ENCODE measurements around the gene CDH16. TPM values are rescaled to one million over a fixed set of nuclear protein-coding genes. Genes with fewer than 3 reads are reported as not detected.

CDH16 gene
- total RNA-seq, 4 donors from 2014 or later = not detected

DNA sequence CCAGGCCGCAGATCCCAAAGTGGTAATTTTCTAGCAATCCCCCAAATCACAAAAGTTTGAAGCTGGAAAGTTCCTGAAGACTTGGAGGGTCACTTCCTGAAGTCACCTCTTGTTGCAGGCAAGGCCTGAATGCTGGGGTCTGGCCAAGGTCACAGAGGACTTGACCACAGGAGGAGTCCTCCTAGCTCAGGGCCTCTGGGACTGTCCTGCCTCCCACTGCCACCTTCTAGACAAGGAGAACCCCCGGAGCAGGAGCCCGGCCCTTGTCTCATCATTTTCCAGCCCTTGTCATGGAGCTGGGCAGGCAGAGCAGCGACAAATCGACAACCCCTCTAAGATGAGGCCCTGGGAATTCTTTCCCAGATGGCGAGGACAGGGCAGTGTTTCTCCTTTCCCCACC, 330 bp downstream of the CDH16 start:
- H3K27me3 ChIP-seq = peaks cover 3% of the 10 kb centered on the region
- no peak overlapping the region for H3K27ac ChIP-seq
- no CpG with 5 or more reads among the region's 6 CpGs for WGBS, 2 donors (ENCODE audit: low coverage in 1 of 2)
- peaks cover 2 to 49% (median 13%) of the 10 kb centered on the region in 3 donors for H3K4me1 ChIP-seq
- no peak for ATAC-seq
- peaks cover 0 to 8% of the 10 kb centered on the region in 2 donors for H3K36me3 ChIP-seq
- TF ChIP-seq, protein P1, sequence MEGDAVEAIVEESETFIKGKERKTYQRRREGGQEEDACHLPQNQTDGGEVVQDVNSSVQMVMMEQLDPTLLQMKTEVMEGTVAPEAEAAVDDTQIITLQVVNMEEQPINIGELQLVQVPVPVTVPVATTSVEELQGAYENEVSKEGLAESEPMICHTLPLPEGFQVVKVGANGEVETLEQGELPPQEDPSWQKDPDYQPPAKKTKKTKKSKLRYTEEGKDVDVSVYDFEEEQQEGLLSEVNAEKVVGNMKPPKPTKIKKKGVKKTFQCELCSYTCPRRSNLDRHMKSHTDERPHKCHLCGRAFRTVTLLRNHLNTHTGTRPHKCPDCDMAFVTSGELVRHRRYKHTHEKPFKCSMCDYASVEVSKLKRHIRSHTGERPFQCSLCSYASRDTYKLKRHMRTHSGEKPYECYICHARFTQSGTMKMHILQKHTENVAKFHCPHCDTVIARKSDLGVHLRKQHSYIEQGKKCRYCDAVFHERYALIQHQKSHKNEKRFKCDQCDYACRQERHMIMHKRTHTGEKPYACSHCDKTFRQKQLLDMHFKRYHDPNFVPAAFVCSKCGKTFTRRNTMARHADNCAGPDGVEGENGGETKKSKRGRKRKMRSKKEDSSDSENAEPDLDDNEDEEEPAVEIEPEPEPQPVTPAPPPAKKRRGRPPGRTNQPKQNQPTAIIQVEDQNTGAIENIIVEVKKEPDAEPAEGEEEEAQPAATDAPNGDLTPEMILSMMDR (IDR thresholded peaks at IDR 0.05) = no peak
- TF ChIP-seq POLR2AphosphoS5 (IDR thresholded peaks at IDR 0.05) = no peak
- TF ChIP-seq POLR2A (IDR thresholded peaks at IDR 0.05) = no peak
- no peak for TF ChIP-seq EP300 (IDR thresholded peaks at IDR 0.05)
- no peak overlapping the region for H3K4me3 ChIP-seq
- no peaks in the 10 kb centered on the region for H3K9me3 ChIP-seq

DNA sequence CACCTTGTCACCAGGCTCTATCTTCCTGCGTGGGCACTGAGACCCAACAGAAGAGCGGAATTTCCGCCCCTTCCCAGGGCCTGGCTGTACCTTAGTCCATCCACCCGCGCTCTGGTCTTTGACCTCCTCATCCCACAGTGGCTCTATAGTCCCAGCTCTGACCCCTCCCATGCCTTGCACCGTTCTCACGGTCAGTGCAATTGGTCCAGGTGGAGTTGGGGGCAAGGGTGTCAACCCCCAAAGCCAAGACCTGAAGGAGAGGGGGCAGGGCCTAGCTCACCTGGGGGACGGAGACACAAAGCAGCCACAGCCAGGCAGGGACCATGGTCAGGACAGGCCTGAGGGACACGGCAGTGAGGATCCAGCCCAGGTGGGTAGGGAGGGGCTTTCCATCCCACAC, 944 bp downstream of the CDH16 start:
- TF ChIP-seq POLR2A (IDR thresholded peaks at IDR 0.05) = no peak
- TF ChIP-seq POLR2AphosphoS5 (IDR thresholded peaks at IDR 0.05) = no peak
- TF ChIP-seq, protein P1 (IDR thresholded peaks at IDR 0.05) = no peak
- no peak for TF ChIP-seq EP300 (IDR thresholded peaks at IDR 0.05)
- WGBS, 2 donors (ENCODE audit: low coverage in 1 of 2) = 57% methylated on average over 1 of the region's 9 CpGs; no CpG with 5 or more reads in 1 of the 2 donors

DNA sequence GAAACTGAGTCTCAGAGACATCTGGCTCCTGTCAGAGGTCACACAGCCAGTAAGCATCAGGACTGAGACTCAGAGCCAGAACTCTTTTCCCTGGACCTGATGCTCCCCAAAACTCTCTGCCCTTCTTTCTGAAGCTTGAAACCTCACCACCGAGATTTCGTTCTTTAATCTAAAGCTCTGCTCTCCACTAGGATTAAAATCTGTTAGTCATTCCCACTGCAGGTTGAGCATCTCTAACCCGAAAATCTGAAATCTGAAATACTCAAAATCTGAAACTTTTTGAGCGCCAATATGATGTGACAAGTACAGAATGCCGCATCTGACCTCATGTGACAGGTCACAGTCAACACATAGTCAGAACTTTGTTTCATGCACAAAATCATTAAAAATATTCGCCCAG, 2.2 kb downstream of the CDH16 start:
- no peak overlapping the region for H3K27ac ChIP-seq
- H3K9me3 ChIP-seq = no peaks in the 10 kb centered on the region
- TF ChIP-seq POLR2AphosphoS5 (IDR thresholded peaks at IDR 0.05) (no peak), EP300 (IDR thresholded peaks at IDR 0.05) (no peak), POLR2A (IDR thresholded peaks at IDR 0.05) (no peak)
- TF ChIP-seq, protein P1 (IDR thresholded peaks at IDR 0.05) = no peak
- H3K4me3 ChIP-seq = no peak overlapping the region
- WGBS, 2 donors (ENCODE audit: low coverage in 1 of 2) = 84 to 95% methylated on average over 4 of the region's 6 CpGs
- H3K36me3 ChIP-seq = peaks cover 0 to 3% of the 10 kb centered on the region in 2 donors
- H3K4me1 ChIP-seq = peaks cover 2 to 30% (median 3%) of the 10 kb centered on the region in 3 donors
- H3K27me3 ChIP-seq = no peaks in the 10 kb centered on the region
- no peak for ATAC-seq

More for the DNA sequence above, 944 bp downstream of the CDH16 start:
- H3K36me3 ChIP-seq = peaks cover 0 to 8% of the 10 kb centered on the region in 2 donors
- peaks cover 2 to 42% (median 8%) of the 10 kb centered on the region in 3 donors for H3K4me1 ChIP-seq
- no peak overlapping the region for H3K27ac ChIP-seq
- H3K27me3 ChIP-seq = no peaks in the 10 kb centered on the region
- no peak for ATAC-seq
- no peak overlapping the region for H3K4me3 ChIP-seq
- H3K9me3 ChIP-seq = no peaks in the 10 kb centered on the region

DNA sequence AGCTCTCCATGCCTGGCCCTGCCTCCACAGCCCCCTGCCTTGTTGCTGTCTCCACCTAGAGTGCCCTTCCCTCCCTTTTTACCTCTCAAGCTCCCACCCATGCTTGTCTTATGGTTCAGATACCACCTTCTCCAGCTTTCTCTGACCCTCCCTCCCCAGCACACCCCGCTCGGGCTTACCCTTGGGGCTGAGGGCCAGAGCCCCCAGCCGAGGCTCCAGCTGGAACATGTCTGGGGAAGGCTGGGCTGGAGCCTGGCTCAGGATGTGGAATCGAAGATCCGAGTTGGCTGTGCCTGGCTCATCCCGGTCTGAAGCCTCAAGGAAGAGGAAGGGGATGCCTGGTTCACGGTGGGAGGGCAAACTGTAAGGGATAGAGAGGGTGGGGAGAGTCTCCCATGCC, 3.6 kb downstream of the CDH16 start:
- WGBS, 2 donors (ENCODE audit: low coverage in 1 of 2) = 47 to 100% methylated on average over 1 to 3 of the region's 7 CpGs
- Histone ChIP-seq H3K4me1 (peaks cover 0 to 15% (median 0%) of the 10 kb centered on the region in 3 donors), H3K4me3 (no peak overlapping the region), H3K9me3 (no peaks in the 10 kb centered on the region), H3K27ac (no peak overlapping the region), H3K27me3 (no peaks in the 10 kb centered on the region), H3K36me3 (no peaks in the 10 kb centered on the region)
- TF ChIP-seq, protein P1 (IDR thresholded peaks at IDR 0.05) = no peak
- TF ChIP-seq POLR2A (IDR thresholded peaks at IDR 0.05) = no peak
- TF ChIP-seq EP300 (IDR thresholded peaks at IDR 0.05) = no peak
- TF ChIP-seq POLR2AphosphoS5 (IDR thresholded peaks at IDR 0.05) = no peak
- ATAC-seq = no peak

DNA sequence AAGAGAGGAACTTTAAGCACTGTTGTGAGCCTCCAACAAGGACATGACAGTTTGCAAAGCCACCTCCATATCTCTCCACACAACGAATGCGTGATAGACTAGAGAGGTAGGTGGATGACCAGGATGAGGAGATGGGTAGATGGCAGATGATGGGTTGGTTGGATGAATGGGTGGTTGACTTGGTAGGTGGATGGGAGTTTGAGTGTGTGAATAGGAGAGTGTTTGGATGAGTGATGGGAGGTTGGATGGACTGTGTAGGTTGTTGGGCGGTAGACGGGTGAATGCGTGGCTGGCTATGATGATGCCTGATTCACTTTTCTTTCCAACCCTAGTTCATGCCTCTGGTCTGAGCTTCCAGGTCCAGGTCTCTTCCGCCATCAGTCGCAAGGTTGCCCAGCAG, 4.1 kb downstream of the CDH16 start:
- no peaks in the 10 kb centered on the region for H3K27me3 ChIP-seq
- no peak overlapping the region for H3K27ac ChIP-seq
- TF ChIP-seq POLR2A (IDR thresholded peaks at IDR 0.05) (no peak), EP300 (IDR thresholded peaks at IDR 0.05) (no peak), POLR2AphosphoS5 (IDR thresholded peaks at IDR 0.05) (no peak)
- TF ChIP-seq, protein P1 (IDR thresholded peaks at IDR 0.05) = no peak
- no peaks in the 10 kb centered on the region for H3K36me3 ChIP-seq
- peaks cover 0 to 10% (median 0%) of the 10 kb centered on the region in 3 donors for H3K4me1 ChIP-seq
- whole genome bisulfite sequencing, 2 donors (ENCODE audit: low coverage in 1 of 2) = 100% methylated on average over 7 of the region's 7 CpGs
- ATAC-seq = no peak
- no peak overlapping the region for H3K4me3 ChIP-seq
- no peaks in the 10 kb centered on the region for H3K9me3 ChIP-seq

Measured in gastroesophageal sphincter (tissue), 4 donors.